ENCODE data around the gene THSD7A. TPM values are rescaled to one million over a fixed set of nuclear protein-coding genes. Genes with fewer than 3 reads are reported as not detected.

The THSD7A gene
- total and polyA plus RNA-seq, 11 donors: 0.11 to 5.2 (median 1.1) TPM

GRCh38 chr7:11343136-11343535 is 488.9 kb downstream of the THSD7A start:
- Histone ChIP-seq H3K9me3 (no peaks in the 10 kb centered on the region), H3K4me1 (peaks cover 0 to 5% (median 0%) of the 10 kb centered on the region in 12 donors), H3K27ac (no peak overlapping the region), H3K36me3 (no peaks in the 10 kb centered on the region), H3K27me3 (no peaks in the 10 kb centered on the region), H3K4me3 (no peak overlapping the region)
- no peak for ATAC-seq
- intact Hi-C loops (cut with DNase I): loop anchor here in 2 of 10 donors (10.0 kb wide), 2 partner anchors 188 to 928 kb away; no protein-coding TSS in a partner anchor
- TF ChIP-seq POLR2A (IDR thresholded peaks at IDR 0.05) (no peak), CTCF (IDR thresholded peaks at IDR 0.05) (no peak)
- no peak for DNase-seq

DNA sequence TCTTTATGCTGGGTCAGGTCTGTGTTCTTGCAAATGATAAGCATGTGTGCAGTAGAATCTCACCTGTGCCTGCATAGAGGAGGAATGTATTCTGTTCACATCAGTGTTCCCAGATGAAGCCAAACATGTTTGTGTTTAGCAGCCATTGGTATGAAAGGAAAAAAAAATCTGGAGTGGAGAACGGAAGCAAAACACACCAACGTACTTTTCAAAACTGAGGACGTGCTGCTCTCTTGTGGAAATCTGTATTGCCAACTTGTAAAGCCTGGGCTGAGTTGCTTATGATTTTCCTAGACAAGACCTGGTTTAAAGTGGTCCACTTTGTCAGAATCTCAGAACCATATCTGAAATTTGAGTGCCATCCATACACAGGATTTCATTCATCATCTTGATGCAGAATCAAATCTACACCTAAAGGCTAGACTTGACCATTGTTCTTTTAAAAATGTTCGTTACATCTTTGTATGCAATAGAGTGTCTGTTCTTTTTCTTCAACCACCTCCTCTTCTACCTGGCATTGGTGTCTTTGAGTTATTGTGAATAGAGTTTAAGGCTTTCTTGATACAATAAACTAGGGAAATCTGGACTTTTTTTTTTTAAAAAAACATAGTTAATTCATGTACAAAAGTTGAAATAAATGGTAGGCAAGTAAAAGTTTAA is 490.6 kb downstream of the THSD7A start:
- intact Hi-C loops (cut with DNase I): loop anchor here in 2 of 10 donors (10.0 kb wide), 2 partner anchors 187 to 927 kb away; no protein-coding TSS in a partner anchor
- no peaks in the 10 kb centered on the region for H3K9me3 ChIP-seq
- ATAC-seq: peak in 3 of 4 donors; percentile 31 to 58 (median 54)
- DNase-seq: no peak
- H3K4me3 ChIP-seq: peak overlapping the region in 2 of 12 donors; percentile 22 to 27
- WGBS, 4 donors: 22 to 25% (median 24%) methylated on average over 4 of the region's 4 CpGs
- peaks cover 0 to 5% (median 0%) of the 10 kb centered on the region in 12 donors for H3K4me1 ChIP-seq
- TF ChIP-seq POLR2A (IDR thresholded peaks at IDR 0.05): no peak
- TF ChIP-seq CTCF (IDR thresholded peaks at IDR 0.05): peak in 10 of 12 donors; percentile 12 to 43 (median 38)
- no peaks in the 10 kb centered on the region for H3K27me3 ChIP-seq
- no peak overlapping the region for H3K27ac ChIP-seq
- H3K36me3 ChIP-seq: no peaks in the 10 kb centered on the region

GRCh38 chr7:11336432-11336831 is 495.6 kb downstream of the THSD7A start:
- no peak overlapping the region for H3K27ac ChIP-seq
- DNase-seq (no peak), ATAC-seq (no peak)
- WGBS, 4 donors: 23 to 52% (median 37%) methylated on average over 2 of the region's 2 CpGs
- H3K36me3 ChIP-seq: no peaks in the 10 kb centered on the region
- no peaks in the 10 kb centered on the region for H3K27me3 ChIP-seq
- peaks cover 0 to 3% (median 0%) of the 10 kb centered on the region in 12 donors for H3K9me3 ChIP-seq
- H3K4me3 ChIP-seq: no peak overlapping the region
- TF ChIP-seq POLR2A (IDR thresholded peaks at IDR 0.05) (no peak), CTCF (IDR thresholded peaks at IDR 0.05) (no peak)
- intact Hi-C loops (cut with DNase I): no loop called here
- H3K4me1 ChIP-seq: peaks cover 0 to 3% (median 0%) of the 10 kb centered on the region in 12 donors

- TF ChIP-seq POLR2A (IDR thresholded peaks at IDR 0.05) (no peak), CTCF (IDR thresholded peaks at IDR 0.05) (no peak)
- peaks cover 0 to under 1% (median 0%) of the 10 kb centered on the region in 12 donors for H3K4me1 ChIP-seq
- 70 to 73% (median 72%) methylated on average over 4 of the region's 4 CpGs for WGBS, 4 donors
Observed at GRCh38 chr7:11335947-11336346, 496.1 kb downstream of the THSD7A start.

More at GRCh38 chr7:11335947-11336346, 496.1 kb downstream of the THSD7A start:
- DNase-seq (no peak), ATAC-seq (no peak)
- Histone ChIP-seq H3K9me3 (peaks cover 0 to 3% (median 0%) of the 10 kb centered on the region in 12 donors), H3K36me3 (no peaks in the 10 kb centered on the region), H3K4me3 (no peak overlapping the region), H3K27me3 (no peaks in the 10 kb centered on the region), H3K27ac (no peak overlapping the region)
- intact Hi-C loops (cut with DNase I): no loop called here

All from heart left ventricle (tissue), 16 donors.